GM12872 (cell line): ENCODE data around the gene ARAP3.

Source experiments
- CTCF ChIP-seq: IDR thresholded peaks from 3 replicates; pipeline ENCODE4 v1.5.1; 2011; ENCODE audit warnings: low read depth, mild to moderate bottlenecking, low read length, moderate library complexity; ENCODE audit not compliant: insufficient read depth

ARAP3 gene

GRCh38 chr5:141655020-141655419 lies 27.0 kb downstream of the ARAP3 start:
- no peak for TF ChIP-seq CTCF

DNA sequence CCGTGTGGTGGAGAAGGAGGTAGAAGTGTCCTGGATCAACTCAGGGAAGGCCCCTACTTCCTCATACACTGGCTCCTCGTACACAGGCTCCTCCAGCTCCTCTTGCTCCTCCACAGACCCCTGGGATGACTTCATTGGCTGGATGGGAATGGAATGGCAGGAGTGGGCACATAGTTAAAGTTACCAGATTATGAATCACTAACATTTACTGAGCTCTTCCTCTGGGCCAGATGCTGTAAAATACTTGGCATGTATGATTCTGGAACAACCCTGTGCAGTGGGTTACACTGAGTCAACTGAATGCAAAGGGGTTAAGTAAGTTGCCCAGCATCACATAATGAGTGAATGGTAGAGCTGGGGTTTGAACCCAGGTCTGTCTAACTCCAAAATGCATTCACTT lies 27.7 kb downstream of the ARAP3 start:
- no peak for TF ChIP-seq CTCF

DNA sequence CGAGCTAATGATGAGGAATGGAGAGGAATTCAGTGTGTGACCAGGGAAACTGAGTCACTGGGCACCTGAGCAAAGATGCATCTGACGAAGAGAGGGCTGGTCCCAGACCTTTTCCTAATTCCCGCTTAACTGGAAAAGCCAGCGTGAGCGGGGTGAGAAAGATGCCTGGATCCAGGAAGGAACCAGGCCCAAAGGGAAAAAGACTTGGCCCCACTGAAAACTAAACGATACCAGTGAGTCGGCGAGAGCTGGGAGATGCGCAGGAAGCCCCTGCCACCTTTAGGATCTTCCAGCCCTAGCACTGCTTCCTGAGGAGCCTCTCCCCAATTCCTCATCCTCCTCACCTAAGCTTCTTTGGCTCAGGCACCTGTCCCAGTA lies 30.3 kb downstream of the ARAP3 start:
- no peak for TF ChIP-seq CTCF

DNA sequence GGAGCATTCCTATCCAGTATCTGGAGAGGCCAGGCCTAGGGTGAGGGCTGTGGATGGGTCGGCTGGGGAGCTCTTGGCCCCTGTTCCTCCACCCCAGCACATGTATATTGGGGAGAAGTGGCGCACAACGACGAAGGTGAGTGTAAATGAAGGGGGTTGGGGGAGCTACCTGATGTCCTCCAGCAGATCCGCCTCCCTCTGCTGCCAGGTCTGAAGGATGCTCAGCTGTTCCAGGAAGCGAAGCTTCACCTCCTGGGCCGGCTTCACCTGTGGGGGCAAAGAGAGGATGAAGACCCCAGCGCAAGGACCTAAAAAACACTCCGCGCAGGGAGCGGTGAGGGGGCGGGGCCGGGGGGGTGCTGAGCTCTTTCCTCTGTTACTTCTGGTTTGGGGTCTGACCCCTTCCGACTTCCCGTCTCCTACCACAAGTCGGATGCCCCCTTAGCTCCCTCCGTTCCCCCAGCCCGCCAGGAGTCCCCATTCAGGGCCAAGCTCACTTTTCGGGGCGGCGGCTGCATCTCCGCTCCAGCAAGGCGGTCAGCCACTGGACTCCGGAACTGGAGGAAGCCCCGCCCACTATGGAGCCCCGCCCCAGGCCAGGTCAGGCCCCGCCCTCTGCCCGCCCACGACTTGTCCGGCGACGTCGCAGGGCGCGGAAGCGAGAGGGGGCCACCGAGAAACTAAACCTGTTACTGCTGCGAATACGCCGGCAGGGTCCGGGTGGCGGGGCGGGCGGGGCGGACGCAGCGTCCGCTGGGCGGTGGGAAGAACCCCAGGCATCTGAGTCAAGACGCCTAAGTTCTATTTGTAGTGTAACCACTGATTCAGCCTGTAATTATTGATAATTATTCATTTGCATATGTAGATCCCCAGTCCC lies 30.9 kb downstream of the ARAP3 start, which contains the start of gene FCHSD1:
Gene FCHSD1 (minus strand): TSS at position 568 of the 877 bp plus-strand sequence. CDS start 50 bp downstream, at position 518.
- TF ChIP-seq CTCF, result 0 out of 3 replicates have a peak, but pooled peaks have one; percentile 4

DNA sequence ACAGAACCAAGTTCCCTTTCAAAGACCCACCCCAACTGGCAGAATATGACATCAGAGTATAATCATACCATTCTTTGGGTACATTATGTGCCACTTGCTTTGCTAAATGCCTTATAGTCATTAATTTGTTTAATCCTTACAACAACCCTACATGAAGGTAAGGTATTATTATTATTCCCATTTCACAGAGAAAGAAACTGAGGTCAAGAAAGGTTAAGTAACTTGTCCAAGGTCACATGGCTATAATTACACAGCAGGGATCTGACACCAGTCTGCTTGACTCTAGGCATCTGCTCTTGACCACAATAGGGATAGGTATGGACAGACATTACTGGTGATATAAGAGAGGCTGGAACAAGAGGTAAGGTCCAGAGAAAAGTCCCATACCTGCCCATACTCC lies 32.1 kb downstream of the ARAP3 start:
- no peak for TF ChIP-seq CTCF

DNA sequence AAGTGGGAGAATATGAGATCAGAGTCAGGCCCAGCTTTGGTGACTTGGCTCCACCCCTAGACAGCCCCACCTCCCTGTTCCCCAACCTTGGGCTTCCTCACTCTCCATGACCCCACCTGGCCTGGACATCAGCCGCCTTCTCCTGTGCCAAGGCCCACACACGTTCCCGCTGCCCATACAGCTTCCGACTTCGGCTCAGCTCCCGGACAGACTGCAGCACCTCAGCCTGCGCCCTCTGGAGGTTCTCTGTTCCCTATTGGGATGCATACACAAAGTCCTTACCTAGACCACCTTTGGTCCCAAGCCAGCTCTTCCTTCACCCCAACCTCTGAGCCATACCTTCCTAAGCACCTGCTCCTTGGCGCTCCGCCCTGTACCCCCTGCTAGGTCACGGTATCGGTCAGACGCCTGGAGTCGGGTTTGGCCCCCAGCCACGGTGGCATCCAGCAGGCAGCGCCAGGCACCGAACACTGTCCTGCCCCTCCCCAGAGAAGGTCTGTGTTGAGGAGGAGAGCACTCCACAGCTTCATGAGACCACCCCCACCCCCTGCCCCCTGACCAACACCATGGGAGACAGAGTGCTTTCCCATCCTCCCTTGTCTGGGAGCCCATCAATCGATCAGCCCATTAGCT lies 32.9 kb downstream of the ARAP3 start:
- no peak for TF ChIP-seq CTCF

- TF ChIP-seq CTCF, result no peak
Observed at GRCh38 chr5:141647851-141648250, 34.2 kb downstream of the ARAP3 start.
